ENCODE results near the gene MYBPH.

The MYBPH gene

GRCh38 chr1:203121186-203122015 is 54.2 kb downstream of the MYBPH start:
- Histone ChIP-seq H3K4me3 (ENCODE audit: low read length) (no peak overlapping the region), H3K9me3 (ENCODE audit: control insufficient read depth, low read length) (no peaks in the 10 kb centered on the region), H3K9ac (ENCODE audit: low read length) (no peak overlapping the region), H3K27me3 (replicated peaks; ENCODE audit: control insufficient read depth, insufficient read depth, low read length) (peaks cover 58% of the 10 kb centered on the region), H3K36me3 (ENCODE audit: control insufficient read depth, insufficient read depth, low read length, severe bottlenecking) (no peaks in the 10 kb centered on the region), H3K4me1 (ENCODE audit: control insufficient read depth, insufficient read depth, low read length) (peaks cover 3% of the 10 kb centered on the region)
- DNase-seq (ENCODE audit: low read depth) = no peak

- no peaks in the 10 kb centered on the region for H3K36me3 ChIP-seq (ENCODE audit: control insufficient read depth, insufficient read depth, low read length, severe bottlenecking)
- no peak for DNase-seq (ENCODE audit: low read depth)
Measured at GRCh38 chr1:203120325-203121153, 55.1 kb downstream of the MYBPH start.

More at GRCh38 chr1:203120325-203121153, 55.1 kb downstream of the MYBPH start:
- peaks cover 3% of the 10 kb centered on the region for H3K4me1 ChIP-seq (ENCODE audit: control insufficient read depth, insufficient read depth, low read length)
- peaks cover 64% of the 10 kb centered on the region for H3K27me3 ChIP-seq (replicated peaks; ENCODE audit: control insufficient read depth, insufficient read depth, low read length)
- no peaks in the 10 kb centered on the region for H3K9me3 ChIP-seq (ENCODE audit: control insufficient read depth, low read length)
- no peak overlapping the region for H3K9ac ChIP-seq (ENCODE audit: low read length)
- H3K4me3 ChIP-seq (ENCODE audit: low read length) = no peak overlapping the region
